GM12891 (cell line): ENCODE results near the gene FLT4.

Experiments
- DNase-seq: peaks from one replicate; pipeline ENCODE4 v3.0.0; 2011; ENCODE audit warnings: low spot score; ENCODE audit not compliant: insufficient read length
- FAIRE-seq: peaks from 2 replicates; lab custom pipeline; 2011; peaks lifted over from hg19 to GRCh38; lab: Jason Lieb, UNC
- PAX5 ChIP-seq: IDR thresholded peaks from 2 replicates; pipeline ENCODE4 v1.6.1; 2011; ENCODE audit warnings: low read length, moderate library complexity, mild to moderate bottlenecking; ENCODE audit not compliant: insufficient read depth, severe bottlenecking
- POLR2A ChIP-seq: IDR thresholded peaks from 2 replicates; pipeline ENCODE4 v1.6.1; 2011; ENCODE audit warnings: low read depth, low read length, control low read depth
- POLR2AphosphoS5 ChIP-seq: IDR thresholded peaks from 2 replicates; pipeline ENCODE4 v1.6.1; 2011; ENCODE audit warnings: low read depth, low read length, control low read depth
- POU2F2 ChIP-seq: IDR thresholded peaks from 2 replicates; pipeline ENCODE4 v1.6.1; 2011; ENCODE audit warnings: low read depth, mild to moderate bottlenecking, control low read depth, low read length, moderate library complexity
- SPI1 ChIP-seq: IDR thresholded peaks from 2 replicates; pipeline ENCODE4 v1.6.1; 2011; ENCODE audit warnings: low read depth, low read length, control low read depth
- TAF1 ChIP-seq: IDR thresholded peaks from 2 replicates; pipeline ENCODE4 v1.6.1; 2011; ENCODE audit warnings: low read depth, low read length, control low read depth

Gene FLT4

DNA sequence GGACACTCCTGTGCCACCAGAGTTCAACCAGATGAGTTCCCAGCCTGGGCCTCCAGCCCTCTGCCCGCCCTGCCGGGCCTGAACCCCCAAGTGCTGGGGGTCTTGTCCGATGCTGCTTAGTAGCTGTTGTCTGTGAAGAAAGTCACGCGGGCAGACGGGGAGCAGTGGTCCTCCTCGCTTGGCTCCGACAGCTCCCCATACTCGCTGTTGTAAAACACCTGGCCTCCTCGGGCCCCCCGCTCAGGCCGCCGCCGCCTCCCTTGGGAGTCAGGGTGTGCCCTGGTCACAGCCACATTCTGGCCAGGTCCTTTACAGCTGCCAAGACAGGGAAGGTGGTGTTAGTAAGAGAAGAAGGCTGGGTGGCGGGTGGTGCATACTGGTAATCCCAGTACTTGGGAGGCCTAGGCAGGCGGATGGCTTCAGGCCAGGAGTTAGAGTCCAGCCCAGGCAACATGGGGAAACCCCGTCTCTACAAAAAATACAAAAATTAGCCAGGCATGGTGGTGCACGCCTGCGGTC lies 46.3 kb downstream of the FLT4 start:
- TF ChIP-seq POLR2AphosphoS5, result no peak
- TF ChIP-seq POU2F2, result no peak
- TF ChIP-seq POLR2A, result no peak
- no peak for TF ChIP-seq SPI1
- no peak for TF ChIP-seq TAF1
- no peak for TF ChIP-seq PAX5
- no peak for FAIRE-seq
- DNase-seq, result no peak

DNA sequence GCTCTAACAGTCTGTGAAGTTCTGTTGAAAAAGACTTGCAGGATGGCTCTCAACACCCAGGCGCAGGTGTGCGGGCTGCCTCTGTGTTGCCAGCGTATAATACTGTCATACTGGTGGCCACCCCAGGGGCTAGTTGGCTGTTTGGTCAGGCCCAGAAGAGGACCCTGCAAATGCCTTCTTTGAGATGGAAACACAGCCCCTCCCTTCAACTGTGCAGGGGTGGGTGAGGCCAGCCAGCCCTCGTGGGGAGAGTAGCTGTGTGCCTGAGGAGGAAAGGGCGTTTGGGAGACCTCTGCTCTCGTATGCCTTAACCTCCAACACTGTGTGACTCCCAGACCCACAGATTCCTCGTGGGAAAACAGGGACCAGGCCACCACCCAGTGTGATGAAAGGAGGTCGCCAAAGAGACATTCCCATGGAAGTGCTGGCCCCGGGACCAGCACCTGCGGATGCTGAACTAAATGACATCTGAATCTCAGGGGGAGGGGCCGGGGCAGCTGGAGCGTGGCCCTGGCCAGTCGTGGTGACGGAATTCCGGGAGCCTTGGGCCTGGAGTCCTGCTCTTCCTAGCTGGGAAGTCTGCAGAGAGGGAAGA lies 46.8 kb downstream of the FLT4 start:
- TF ChIP-seq SPI1, result no peak
- no peak for TF ChIP-seq PAX5
- no peak for TF ChIP-seq POLR2A
- no peak for TF ChIP-seq POU2F2
- no peak for TF ChIP-seq POLR2AphosphoS5
- TF ChIP-seq TAF1, result no peak
- FAIRE-seq, result no peak
- DNase-seq, result peak; percentile 11

DNA sequence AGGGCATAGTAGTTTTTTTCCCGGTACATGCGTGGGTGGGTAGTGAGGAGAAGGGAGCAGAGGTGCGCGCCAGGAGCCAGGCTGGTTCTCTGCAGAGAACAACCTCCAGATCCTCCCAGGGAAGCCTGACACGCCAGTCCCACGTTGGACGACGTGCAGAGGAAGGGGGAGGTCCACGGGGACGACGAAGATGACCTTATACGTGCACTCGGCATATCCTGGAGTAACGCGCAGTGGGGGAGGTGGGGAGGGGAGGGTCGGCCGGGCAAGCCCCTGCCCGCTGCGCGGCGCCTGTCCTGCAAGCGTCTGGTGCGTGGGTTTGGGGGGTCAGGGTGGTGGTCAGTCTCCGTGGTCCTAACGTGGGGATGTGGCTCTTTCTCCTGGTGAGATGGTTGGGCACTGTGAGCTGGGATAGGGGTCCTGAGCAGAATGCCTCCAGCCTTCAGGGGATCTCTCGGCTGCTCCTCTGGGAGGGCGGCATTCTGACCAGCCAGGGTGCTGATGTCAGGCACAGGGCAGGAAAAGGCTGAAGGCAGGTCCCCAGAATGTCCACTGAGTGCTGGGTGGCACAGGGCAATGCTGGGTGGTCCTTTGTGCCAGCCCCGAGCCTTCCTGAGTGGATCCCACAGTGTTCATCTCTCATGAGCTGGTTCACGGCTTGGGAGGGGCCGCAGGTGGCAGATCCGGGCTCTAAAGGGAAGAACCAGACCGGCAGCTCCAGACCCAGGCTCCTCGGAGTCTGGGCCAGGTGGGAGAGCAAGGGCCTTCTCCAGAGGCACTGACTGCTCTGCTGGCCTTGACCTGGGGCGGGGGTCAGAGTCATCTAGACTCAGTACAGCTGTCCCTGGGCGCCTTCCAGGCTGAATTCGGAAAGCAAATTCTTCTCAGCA lies 47.6 kb downstream of the FLT4 start:
- DNase-seq (peak; percentile 17), FAIRE-seq (no peak)
- TF ChIP-seq TAF1 (no peak), PAX5 (no peak), POLR2AphosphoS5 (no peak), POLR2A (no peak), SPI1 (no peak), POU2F2 (no peak)

DNA sequence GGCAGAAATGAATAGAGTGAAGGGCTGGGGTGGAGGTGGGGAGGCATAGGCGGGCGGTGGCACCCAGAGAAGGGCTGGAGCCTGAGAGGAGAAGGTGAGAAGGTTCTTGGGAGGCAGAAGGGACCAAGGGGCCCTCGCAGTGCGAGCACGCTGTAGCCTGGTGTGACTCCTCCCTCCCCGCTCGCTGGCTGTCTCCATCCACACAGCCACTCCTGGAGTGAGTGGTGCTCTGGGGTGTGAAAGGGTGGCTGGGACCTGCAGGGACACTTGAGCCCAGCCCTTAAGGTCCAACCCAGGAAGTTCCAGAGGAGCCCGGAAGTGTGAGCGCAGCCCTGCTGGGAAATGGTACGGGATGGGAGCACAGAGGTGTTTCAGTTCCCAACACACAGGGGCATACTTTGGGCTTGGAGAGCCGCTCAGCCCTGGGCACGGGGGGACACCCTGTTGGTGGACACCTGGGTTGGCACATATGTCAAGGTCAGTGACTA lies 48.8 kb downstream of the FLT4 start:
- FAIRE-seq (no peak), DNase-seq (peak; percentile 10)
- TF ChIP-seq POLR2AphosphoS5 (no peak), PAX5 (no peak), POLR2A (no peak), SPI1 (no peak), TAF1 (no peak), POU2F2 (no peak)

DNA sequence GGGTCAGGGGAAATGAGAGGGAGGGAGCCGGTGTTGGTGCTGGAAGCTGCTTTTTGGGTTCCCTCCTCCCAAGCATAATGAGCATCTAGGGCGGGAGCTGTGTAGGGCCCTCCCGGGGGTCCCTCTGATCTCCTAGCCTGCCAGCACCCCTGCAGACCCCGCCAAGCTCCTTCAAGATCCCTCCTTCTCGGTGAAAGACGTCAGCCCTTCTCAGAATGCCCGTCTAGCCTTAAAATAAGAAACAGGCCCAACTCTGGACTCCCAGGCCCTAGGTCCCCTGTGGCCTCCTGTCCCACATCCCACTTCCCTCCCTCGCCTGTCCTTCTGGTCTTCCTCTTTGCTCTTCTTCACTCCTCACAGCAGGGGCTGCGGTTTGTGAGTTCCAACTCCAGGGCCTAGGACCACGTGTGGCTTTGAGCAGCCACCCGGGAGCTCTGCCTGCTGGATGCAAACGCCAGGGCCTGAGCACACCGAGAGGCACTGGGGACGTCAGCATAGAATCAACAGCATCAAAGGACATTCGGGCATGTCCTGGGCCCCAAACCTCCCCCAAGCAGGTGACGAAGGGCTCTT lies 49.3 kb downstream of the FLT4 start:
- no peak for FAIRE-seq
- DNase-seq, result peak; percentile 10
- TF ChIP-seq POU2F2 (no peak), POLR2AphosphoS5 (no peak), TAF1 (no peak), PAX5 (no peak), SPI1 (no peak), POLR2A (no peak)

DNA sequence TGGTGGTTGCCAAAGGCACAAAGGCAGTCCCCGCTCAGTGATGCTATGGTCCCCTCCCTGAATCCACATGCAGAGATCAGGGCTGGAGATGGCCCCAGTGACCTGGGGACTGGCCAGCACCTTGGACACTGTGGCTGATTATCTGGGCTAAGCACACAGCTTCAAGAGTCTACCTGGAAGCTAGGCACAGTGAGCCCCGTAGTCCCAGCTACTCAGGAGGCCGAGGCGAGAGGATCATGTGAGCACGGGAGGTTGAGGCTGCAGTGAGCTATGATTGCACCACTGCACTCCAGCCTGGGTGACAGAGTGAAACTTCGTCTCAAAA lies 49.8 kb downstream of the FLT4 start:
- DNase-seq, result peak; percentile 17
- TF ChIP-seq POLR2AphosphoS5 (no peak), POU2F2 (no peak), SPI1 (no peak), POLR2A (no peak), PAX5 (no peak), TAF1 (no peak)
- FAIRE-seq, result no peak

DNA sequence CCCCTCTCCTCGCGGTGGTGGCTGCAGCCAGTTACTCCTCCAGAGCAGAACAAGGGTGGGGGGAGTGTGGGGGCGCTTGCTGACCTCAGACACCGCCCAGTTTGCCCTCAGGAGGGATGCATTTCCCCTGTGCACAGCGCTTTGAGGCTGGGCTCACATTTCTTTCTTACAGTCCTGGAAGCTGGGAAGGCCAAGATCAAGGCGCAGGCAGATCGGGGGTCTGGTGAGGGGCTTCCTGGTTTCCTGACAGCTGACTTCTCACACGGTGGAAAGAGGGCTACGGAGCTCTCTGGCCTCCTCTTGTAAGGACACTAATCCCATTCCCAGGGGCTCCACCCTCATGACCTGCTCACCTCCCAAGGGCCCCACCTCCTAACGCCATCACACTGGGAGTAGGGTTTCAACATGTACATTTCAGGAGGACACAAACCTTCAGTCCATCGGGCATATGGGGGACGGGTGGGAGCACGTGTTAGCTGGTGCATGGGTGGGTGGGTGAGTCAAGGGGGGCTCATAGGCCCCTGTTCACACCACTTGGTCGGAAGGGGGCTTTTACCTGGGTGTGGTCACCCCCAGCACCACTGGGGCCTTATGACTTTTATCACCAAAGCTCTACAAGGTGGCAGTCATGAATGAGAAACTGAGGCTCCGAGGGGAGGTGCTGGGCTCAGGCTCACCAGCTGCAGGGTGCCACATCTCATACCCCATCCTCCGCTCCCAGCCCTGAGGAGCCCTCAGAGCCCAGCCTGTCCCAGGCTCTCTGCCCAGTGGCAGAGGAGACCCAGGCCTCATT lies 50.4 kb downstream of the FLT4 start:
- TF ChIP-seq TAF1, result no peak
- no peak for TF ChIP-seq PAX5
- TF ChIP-seq POU2F2, result no peak
- TF ChIP-seq POLR2AphosphoS5, result no peak
- no peak for TF ChIP-seq SPI1
- no peak for FAIRE-seq
- no peak for DNase-seq

DNA sequence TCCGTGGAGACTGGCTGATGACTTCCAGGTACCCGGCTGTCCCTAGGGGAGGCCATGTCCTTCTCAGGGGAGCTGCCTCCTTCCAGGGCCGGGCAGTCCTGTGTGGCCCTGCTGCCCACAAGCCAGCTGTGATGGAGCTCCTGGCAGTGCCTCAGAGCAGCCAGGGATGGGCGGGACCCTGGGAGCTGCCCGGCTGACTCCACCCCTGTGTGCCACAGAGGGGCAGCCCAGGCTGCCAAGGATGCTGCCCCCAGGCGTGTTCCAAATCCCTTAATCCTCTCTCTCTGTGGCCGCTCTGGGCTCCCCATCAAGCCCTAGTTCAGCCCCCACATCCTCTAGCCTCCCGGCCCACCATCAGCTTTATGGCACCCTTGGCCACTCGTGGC lies 51.1 kb downstream of the FLT4 start:
- FAIRE-seq (no peak), DNase-seq (no peak)
- TF ChIP-seq SPI1 (no peak), PAX5 (no peak), POLR2AphosphoS5 (no peak), POU2F2 (no peak)
